BE2C (cell line): Measurements from ENCODE around the gene ERGIC1.
"Not testable (repeated sequence)": the region's sequence is repeated elsewhere in the genome, so short reads cannot be mapped to it uniquely, and the experiment has no call there.

Source experiments
- DNase-seq: peaks from one replicate; pipeline ENCODE4 v3.0.0-alpha.2; 2020
- H3K27me3 ChIP-seq: fragments of 250-450 bp; sonication (Bioruptor Pico); 2 replicates; pipeline ENCODE4 v1.5.1; 2020; ENCODE audit warnings: mild to moderate bottlenecking
- H3K36me3 ChIP-seq: fragments of 250-450 bp; sonication (Bioruptor Pico); 2 replicates; pipeline ENCODE4 v1.5.1; 2020; ENCODE audit warnings: mild to moderate bottlenecking
- H3K4me1 ChIP-seq: fragments of 250-450 bp; sonication (Bioruptor Pico); 2 replicates; pipeline ENCODE4 v1.5.1; 2020
- H3K4me3 ChIP-seq: 2 replicates; pipeline ENCODE4 v1.5.1; 2011; ENCODE audit warnings: low read depth, low read length
- H3K9me3 ChIP-seq: fragments of 250-450 bp; sonication (Bioruptor Pico); 2 replicates; pipeline ENCODE4 v1.5.1; 2020
- TF ChIP-seq, protein P1 (sequence below): IDR thresholded peaks from 2 replicates; pipeline ENCODE4 v1.5.1; 2012; ENCODE audit warnings: mild to moderate bottlenecking, low read depth, low read length

The ERGIC1 gene

GRCh38 chr5:172848419-172848818 is 14.4 kb downstream of the ERGIC1 start:
- peaks cover 4% of the 10 kb centered on the region; the same call in 1 of the 2 replicates for H3K4me1 ChIP-seq
- TF ChIP-seq, protein P1, sequence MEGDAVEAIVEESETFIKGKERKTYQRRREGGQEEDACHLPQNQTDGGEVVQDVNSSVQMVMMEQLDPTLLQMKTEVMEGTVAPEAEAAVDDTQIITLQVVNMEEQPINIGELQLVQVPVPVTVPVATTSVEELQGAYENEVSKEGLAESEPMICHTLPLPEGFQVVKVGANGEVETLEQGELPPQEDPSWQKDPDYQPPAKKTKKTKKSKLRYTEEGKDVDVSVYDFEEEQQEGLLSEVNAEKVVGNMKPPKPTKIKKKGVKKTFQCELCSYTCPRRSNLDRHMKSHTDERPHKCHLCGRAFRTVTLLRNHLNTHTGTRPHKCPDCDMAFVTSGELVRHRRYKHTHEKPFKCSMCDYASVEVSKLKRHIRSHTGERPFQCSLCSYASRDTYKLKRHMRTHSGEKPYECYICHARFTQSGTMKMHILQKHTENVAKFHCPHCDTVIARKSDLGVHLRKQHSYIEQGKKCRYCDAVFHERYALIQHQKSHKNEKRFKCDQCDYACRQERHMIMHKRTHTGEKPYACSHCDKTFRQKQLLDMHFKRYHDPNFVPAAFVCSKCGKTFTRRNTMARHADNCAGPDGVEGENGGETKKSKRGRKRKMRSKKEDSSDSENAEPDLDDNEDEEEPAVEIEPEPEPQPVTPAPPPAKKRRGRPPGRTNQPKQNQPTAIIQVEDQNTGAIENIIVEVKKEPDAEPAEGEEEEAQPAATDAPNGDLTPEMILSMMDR, result no peak
- DNase-seq, result no peak
- H3K4me3 ChIP-seq, result no peak overlapping the region
- no peaks in the 10 kb centered on the region for H3K36me3 ChIP-seq
- no peaks in the 10 kb centered on the region for H3K9me3 ChIP-seq
- no peaks in the 10 kb centered on the region for H3K27me3 ChIP-seq

- H3K27me3 ChIP-seq, result no peaks in the 10 kb centered on the region
- no peaks in the 10 kb centered on the region for H3K9me3 ChIP-seq
- H3K36me3 ChIP-seq, result no peaks in the 10 kb centered on the region
- H3K4me3 ChIP-seq, result no peak overlapping the region
- peaks cover 4% of the 10 kb centered on the region; the same call in 1 of the 2 replicates for H3K4me1 ChIP-seq
- TF ChIP-seq, protein P1, result no peak
- no peak for DNase-seq
Observed at GRCh38 chr5:172849606-172850453, 15.8 kb downstream of the ERGIC1 start.

- Histone ChIP-seq H3K9me3 (no peaks in the 10 kb centered on the region), H3K27me3 (no peaks in the 10 kb centered on the region), H3K36me3 (no peaks in the 10 kb centered on the region), H3K4me3 (no peak overlapping the region), H3K4me1 (peaks cover 8% of the 10 kb centered on the region)
- no peak for DNase-seq
- TF ChIP-seq, protein P1, result no peak
Observed at GRCh38 chr5:172850454-172850797, 16.4 kb downstream of the ERGIC1 start.

- not testable (repeated sequence) for H3K9me3 ChIP-seq, H3K36me3 ChIP-seq, DNase-seq, H3K4me3 ChIP-seq, H3K27me3 ChIP-seq
- peaks cover 13% of the 10 kb centered on the region for H3K4me1 ChIP-seq
Observed at GRCh38 chr5:172851254-172851653, 17.2 kb downstream of the ERGIC1 start.

GRCh38 chr5:172852490-172853354 is 18.7 kb downstream of the ERGIC1 start:
- H3K36me3 ChIP-seq, result no peaks in the 10 kb centered on the region
- no peaks in the 10 kb centered on the region for H3K27me3 ChIP-seq
- no peak for DNase-seq
- H3K9me3 ChIP-seq, result no peaks in the 10 kb centered on the region
- TF ChIP-seq, protein P1, result no peak
- H3K4me3 ChIP-seq, result no peak overlapping the region
- H3K4me1 ChIP-seq, result peaks cover 13% of the 10 kb centered on the region

DNA sequence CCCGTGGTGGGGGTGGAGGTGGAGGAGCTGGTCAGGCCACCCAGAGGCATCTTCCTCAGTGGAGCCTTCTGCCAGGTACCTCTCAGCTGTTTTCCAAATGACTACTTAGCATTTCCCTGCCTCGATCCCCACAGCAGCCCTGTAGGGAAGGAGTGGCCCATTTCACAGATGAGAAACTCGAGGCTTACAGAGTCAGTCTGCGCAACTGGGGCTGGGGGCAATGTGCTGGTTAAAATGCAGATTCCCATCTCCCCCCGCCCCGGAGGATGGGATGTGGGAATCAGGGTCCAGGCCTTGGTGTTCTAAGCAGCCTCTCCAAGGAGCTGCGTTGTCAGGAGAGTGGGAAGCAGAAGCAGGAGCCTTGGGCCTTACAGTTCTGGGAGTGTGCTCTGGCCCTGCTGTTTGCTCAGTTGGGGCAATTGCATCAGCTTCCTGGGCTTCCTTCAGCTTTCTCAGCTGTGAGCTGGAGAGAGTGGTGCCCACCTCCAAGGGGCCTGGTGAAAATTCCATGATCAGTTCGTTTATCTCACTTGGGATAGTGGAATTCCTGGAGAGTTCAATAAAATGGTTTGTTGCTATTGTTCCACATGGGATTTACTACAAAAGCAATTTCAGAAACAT is 19.4 kb downstream of the ERGIC1 start:
- DNase-seq, result no peak
- Histone ChIP-seq H3K9me3 (no peaks in the 10 kb centered on the region), H3K4me3 (no peak overlapping the region), H3K36me3 (peaks cover 2% of the 10 kb centered on the region; the same call in 1 of the 2 replicates), H3K4me1 (peaks cover 9% of the 10 kb centered on the region), H3K27me3 (no peaks in the 10 kb centered on the region)
- TF ChIP-seq, protein P1, result no peak
